HFFc6 (cell line): Measurements from ENCODE around the gene FAM174A. TPM values are rescaled to one million over a fixed set of nuclear protein-coding genes. Genes with fewer than 3 reads are reported as not detected.

Experiments used
- DNase-seq: peaks from one replicate; pipeline ENCODE4 v3.0.0-alpha.2; 2018
- H3K27ac Mint-ChIP-seq: 2 replicates; pipeline ENCODE4 v1.8.0; 2020; ENCODE audit warnings: mild to moderate bottlenecking, mixed read lengths
- H3K27me3 Mint-ChIP-seq: 2 replicates; pipeline ENCODE4 v1.8.0; 2021; ENCODE audit warnings: mild to moderate bottlenecking, moderate library complexity, mixed read lengths; ENCODE audit not compliant: insufficient read depth
- H3K36me3 Mint-ChIP-seq: 2 replicates; pipeline ENCODE4 v1.8.0; 2021; ENCODE audit warnings: low read depth, mixed read lengths
- H3K4me1 Mint-ChIP-seq: 2 replicates; pipeline ENCODE4 v1.8.0; 2020; ENCODE audit warnings: low read depth, mixed read lengths
- H3K4me3 Mint-ChIP-seq: 2 replicates; pipeline ENCODE4 v1.8.0; 2020; ENCODE audit warnings: mild to moderate bottlenecking, moderate library complexity, mixed read lengths
- H3K9me3 Mint-ChIP-seq: 2 replicates; pipeline ENCODE4 v1.8.0; 2020; ENCODE audit warnings: mild to moderate bottlenecking, mixed read lengths
- CTCF ChIP-seq: fragments of 200-600 bp; sonication (generic); IDR thresholded peaks from 2 replicates; pipeline ENCODE4 v1.5.0; 2021; ENCODE audit warnings: antibody characterized with exemption, mild to moderate bottlenecking
- total RNA-seq, 6 experiments: library from RNA; stranded (reverse); fragmentation: NEBNext Ultra II Directional; extraction: Animal tissue kit (Norgen Biotek cat#: 25700); gene quantifications; 2 replicates in 1 of 6; 3 replicates in 5 of 6; pipeline ENCODE4 v1.2.3, GENCODE V29; 2021

Gene FAM174A
- total RNA-seq, 6 experiments from 2014 or later: 12.1 to 17.4 (median 13.3) TPM

DNA sequence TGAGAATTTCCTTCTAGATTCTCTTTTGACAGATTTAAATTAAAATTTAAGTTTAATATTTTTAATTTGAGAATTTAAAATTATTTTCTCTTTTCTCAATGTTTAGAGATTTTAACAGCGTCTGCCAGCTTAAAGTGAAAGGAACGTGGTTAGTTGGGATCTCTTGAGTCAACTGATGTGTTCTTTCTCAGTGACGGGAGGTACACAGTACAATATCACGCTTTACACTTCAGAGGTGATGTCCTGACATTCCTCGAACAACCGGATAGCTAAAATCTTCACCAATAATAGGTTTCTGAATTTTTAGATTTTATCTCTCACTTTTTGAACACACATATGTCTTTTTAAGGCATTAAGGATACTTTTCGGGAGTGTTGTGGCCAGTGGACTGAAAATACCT, 81.1 kb downstream of the FAM174A start:
- Mint-ChIP-seq H3K4me1 (no peaks in the 10 kb centered on the region), H3K4me3 (no peak overlapping the region)

GRCh38 chr5:100616981-100617380, 81.8 kb downstream of the FAM174A start:
- no peak for TF ChIP-seq CTCF
- no peak overlapping the region for H3K27ac Mint-ChIP-seq
- no peak for DNase-seq
- H3K4me3 Mint-ChIP-seq: no peak overlapping the region
- H3K9me3 Mint-ChIP-seq: no peaks in the 10 kb centered on the region
- no peaks in the 10 kb centered on the region; the same call in 1 of the 2 replicates for H3K27me3 Mint-ChIP-seq
- no peaks in the 10 kb centered on the region for H3K4me1 Mint-ChIP-seq
- H3K36me3 Mint-ChIP-seq: no peaks in the 10 kb centered on the region

More for the DNA sequence above, 81.1 kb downstream of the FAM174A start:
- TF ChIP-seq CTCF: no peak
- Mint-ChIP-seq H3K27me3 (no peaks in the 10 kb centered on the region; the same call in 1 of the 2 replicates), H3K27ac (no peak overlapping the region), H3K36me3 (no peaks in the 10 kb centered on the region), H3K9me3 (no peaks in the 10 kb centered on the region)
- no peak for DNase-seq

- Mint-ChIP-seq H3K27ac (no peak overlapping the region), H3K9me3 (no peaks in the 10 kb centered on the region), H3K36me3 (no peaks in the 10 kb centered on the region), H3K4me3 (no peak overlapping the region), H3K27me3 (no peaks in the 10 kb centered on the region), H3K4me1 (no peaks in the 10 kb centered on the region)
- TF ChIP-seq CTCF: peak; percentile 62
- peak; percentile 12 for DNase-seq
Measured at GRCh38 chr5:100623719-100624118, 88.5 kb downstream of the FAM174A start.

DNA sequence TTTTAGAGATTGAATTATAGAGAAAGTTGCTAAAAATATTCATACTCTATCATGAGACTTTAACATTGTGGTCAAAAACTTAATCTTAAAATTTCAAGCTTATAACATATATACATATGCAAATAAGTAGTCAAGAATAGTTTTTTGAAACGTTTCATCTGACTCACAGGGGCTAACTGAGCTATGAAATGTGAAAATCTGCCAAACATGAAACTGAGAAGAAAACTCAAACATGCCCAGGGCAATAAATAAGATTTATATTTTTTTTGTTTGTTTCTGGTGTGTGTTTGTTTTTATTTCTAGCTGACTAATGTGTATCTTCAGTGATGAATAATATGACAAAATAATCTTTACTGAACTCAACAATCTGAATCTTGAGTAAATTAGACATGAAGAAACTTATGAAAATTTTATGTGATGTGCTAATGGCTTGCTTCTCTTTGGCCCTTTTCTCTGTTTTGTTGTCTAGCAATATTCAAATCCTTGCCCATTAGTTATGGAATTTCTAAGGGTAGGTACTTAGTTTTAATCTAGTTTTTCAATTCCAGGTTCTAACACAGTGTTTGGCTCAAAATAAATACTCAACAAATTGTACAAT, 99.9 kb downstream of the FAM174A start:
- no peak for DNase-seq
- no peak overlapping the region for H3K27ac Mint-ChIP-seq

More for the DNA sequence above, 99.9 kb downstream of the FAM174A start:
- Mint-ChIP-seq H3K4me3 (no peak overlapping the region), H3K9me3 (no peaks in the 10 kb centered on the region), H3K27me3 (no peaks in the 10 kb centered on the region), H3K4me1 (no peaks in the 10 kb centered on the region), H3K36me3 (no peaks in the 10 kb centered on the region)
- no peak for TF ChIP-seq CTCF
